ENCODE results near the gene MYH14.

The MYH14 gene

DNA sequence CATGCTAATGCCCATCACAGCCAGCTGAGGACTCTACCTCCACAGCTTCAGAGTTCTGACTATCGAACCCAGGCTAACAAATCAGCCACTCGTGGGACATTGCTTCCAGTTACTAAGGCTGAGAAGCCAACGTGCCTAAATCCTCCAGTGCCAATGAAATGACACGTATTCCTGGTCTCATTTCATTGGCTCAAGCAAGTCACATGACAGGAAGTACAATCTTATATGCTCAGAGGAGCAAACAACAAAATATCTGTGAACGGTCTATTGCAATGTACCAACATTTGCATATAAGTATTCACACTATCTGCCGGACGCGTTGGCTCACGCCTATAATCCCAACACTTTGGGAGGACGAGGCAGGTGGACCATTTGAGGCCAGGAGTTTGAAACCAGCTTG, 27.5 kb upstream of the MYH14 start:
- H3K9ac ChIP-seq (ENCODE audit: low read length), result no peak overlapping the region
- no peaks in the 10 kb centered on the region for H3K36me3 ChIP-seq (ENCODE audit: control insufficient read depth, insufficient read depth, low read length, severe bottlenecking)
- H3K9me3 ChIP-seq (ENCODE audit: control insufficient read depth, low read length), result no peaks in the 10 kb centered on the region
- H3K4me3 ChIP-seq (ENCODE audit: low read length), result no peak overlapping the region
- H3K27me3 ChIP-seq (replicated peaks; ENCODE audit: control insufficient read depth, insufficient read depth, low read length), result peaks cover 7% of the 10 kb centered on the region
- DNase-seq (ENCODE audit: low read depth), result no peak
- no peaks in the 10 kb centered on the region for H3K4me1 ChIP-seq (ENCODE audit: control insufficient read depth, insufficient read depth, low read length)

- peaks cover 7% of the 10 kb centered on the region for H3K27me3 ChIP-seq (replicated peaks; ENCODE audit: control insufficient read depth, insufficient read depth, low read length)
- no peaks in the 10 kb centered on the region for H3K9me3 ChIP-seq (ENCODE audit: control insufficient read depth, low read length)
- no peak for DNase-seq (ENCODE audit: low read depth)
- no peaks in the 10 kb centered on the region for H3K4me1 ChIP-seq (ENCODE audit: control insufficient read depth, insufficient read depth, low read length)
- no peak overlapping the region for H3K9ac ChIP-seq (ENCODE audit: low read length)
- no peak overlapping the region for H3K4me3 ChIP-seq (ENCODE audit: low read length)
- H3K36me3 ChIP-seq (ENCODE audit: control insufficient read depth, insufficient read depth, low read length, severe bottlenecking), result no peaks in the 10 kb centered on the region
Observed at GRCh38 chr19:50176775-50177174, 26.6 kb upstream of the MYH14 start.

- no peaks in the 10 kb centered on the region for H3K36me3 ChIP-seq (ENCODE audit: control insufficient read depth, insufficient read depth, low read length, severe bottlenecking)
- no peaks in the 10 kb centered on the region for H3K9me3 ChIP-seq (ENCODE audit: control insufficient read depth, low read length)
- no peak for DNase-seq (ENCODE audit: low read depth)
- no peaks in the 10 kb centered on the region for H3K4me1 ChIP-seq (ENCODE audit: control insufficient read depth, insufficient read depth, low read length)
- H3K27me3 ChIP-seq (replicated peaks; ENCODE audit: control insufficient read depth, insufficient read depth, low read length), result peaks cover 7% of the 10 kb centered on the region
- H3K9ac ChIP-seq (ENCODE audit: low read length), result no peak overlapping the region
- H3K4me3 ChIP-seq (ENCODE audit: low read length), result no peak overlapping the region
Observed at GRCh38 chr19:50178320-50178719, 25.1 kb upstream of the MYH14 start.

GRCh38 chr19:50178859-50179537, 24.4 kb upstream of the MYH14 start:
- DNase-seq (ENCODE audit: low read depth), result no peak
- no peaks in the 10 kb centered on the region for H3K9me3 ChIP-seq (ENCODE audit: control insufficient read depth, low read length)
- H3K4me3 ChIP-seq (ENCODE audit: low read length), result no peak overlapping the region
- H3K36me3 ChIP-seq (ENCODE audit: control insufficient read depth, insufficient read depth, low read length, severe bottlenecking), result no peaks in the 10 kb centered on the region
- peaks cover 7% of the 10 kb centered on the region for H3K27me3 ChIP-seq (replicated peaks; ENCODE audit: control insufficient read depth, insufficient read depth, low read length)
- no peak overlapping the region for H3K9ac ChIP-seq (ENCODE audit: low read length)
- no peaks in the 10 kb centered on the region for H3K4me1 ChIP-seq (ENCODE audit: control insufficient read depth, insufficient read depth, low read length)

- no peak for DNase-seq (ENCODE audit: low read depth)
- H3K27me3 ChIP-seq (replicated peaks; ENCODE audit: control insufficient read depth, insufficient read depth, low read length), result peaks cover 7% of the 10 kb centered on the region
- no peaks in the 10 kb centered on the region for H3K4me1 ChIP-seq (ENCODE audit: control insufficient read depth, insufficient read depth, low read length)
- H3K4me3 ChIP-seq (ENCODE audit: low read length), result no peak overlapping the region
- H3K9me3 ChIP-seq (ENCODE audit: control insufficient read depth, low read length), result no peaks in the 10 kb centered on the region
- H3K9ac ChIP-seq (ENCODE audit: low read length), result no peak overlapping the region
- no peaks in the 10 kb centered on the region for H3K36me3 ChIP-seq (ENCODE audit: control insufficient read depth, insufficient read depth, low read length, severe bottlenecking)
Observed at GRCh38 chr19:50181121-50181520, 22.3 kb upstream of the MYH14 start.

DNA sequence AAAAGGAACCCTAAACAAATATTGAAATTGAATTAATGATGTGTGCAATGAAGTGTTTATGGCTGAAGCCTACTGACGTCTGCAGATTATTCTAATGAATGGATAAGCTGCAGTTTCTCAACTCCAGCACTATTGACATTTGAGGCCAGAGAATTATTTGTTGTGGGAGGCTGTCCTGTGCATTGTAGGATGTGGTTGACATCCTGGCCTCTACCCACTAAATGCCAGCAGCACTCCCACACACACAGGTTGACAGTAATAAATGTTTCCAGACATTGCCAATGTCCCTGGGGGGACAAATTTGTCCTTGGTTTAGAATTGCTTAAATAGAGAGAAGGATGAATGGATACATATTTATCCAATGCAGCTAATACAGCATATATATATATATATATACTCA, 19.2 kb upstream of the MYH14 start:
- H3K4me1 ChIP-seq (ENCODE audit: control insufficient read depth, insufficient read depth, low read length), result no peaks in the 10 kb centered on the region
- no peaks in the 10 kb centered on the region for H3K36me3 ChIP-seq (ENCODE audit: control insufficient read depth, insufficient read depth, low read length, severe bottlenecking)
- no peak overlapping the region for H3K9ac ChIP-seq (ENCODE audit: low read length)
- no peak overlapping the region for H3K4me3 ChIP-seq (ENCODE audit: low read length)
- H3K9me3 ChIP-seq (ENCODE audit: control insufficient read depth, low read length), result no peaks in the 10 kb centered on the region
- peaks cover under 1% of the 10 kb centered on the region for H3K27me3 ChIP-seq (replicated peaks; ENCODE audit: control insufficient read depth, insufficient read depth, low read length)
- no peak for DNase-seq (ENCODE audit: low read depth)

DNA sequence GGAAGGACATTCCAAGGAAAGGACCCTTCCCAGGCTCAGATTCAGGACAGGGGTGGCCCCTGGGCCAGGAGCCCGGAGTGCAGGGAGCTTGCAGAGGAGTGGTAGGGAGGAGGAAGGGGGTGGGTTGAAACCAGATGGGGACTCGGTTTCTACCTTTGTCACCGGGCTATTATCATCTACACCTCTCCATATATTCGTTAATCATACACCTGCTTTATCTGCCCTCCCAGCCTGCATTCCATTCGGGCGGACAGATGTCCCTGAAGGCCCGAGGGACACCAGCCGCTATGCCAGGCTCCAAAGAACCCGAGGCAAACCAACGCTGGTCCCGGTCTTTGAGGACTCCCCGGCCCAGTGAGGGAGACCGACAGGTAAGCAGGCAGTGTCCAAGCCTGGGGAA, 15.5 kb upstream of the MYH14 start:
- Histone ChIP-seq H3K9me3 (ENCODE audit: control insufficient read depth, low read length) (no peaks in the 10 kb centered on the region), H3K4me1 (ENCODE audit: control insufficient read depth, insufficient read depth, low read length) (no peaks in the 10 kb centered on the region), H3K27me3 (replicated peaks; ENCODE audit: control insufficient read depth, insufficient read depth, low read length) (peaks cover 10% of the 10 kb centered on the region), H3K4me3 (ENCODE audit: low read length) (no peak overlapping the region), H3K9ac (ENCODE audit: low read length) (no peak overlapping the region), H3K36me3 (ENCODE audit: control insufficient read depth, insufficient read depth, low read length, severe bottlenecking) (no peaks in the 10 kb centered on the region)
- DNase-seq (ENCODE audit: low read depth), result no peak

GRCh38 chr19:50189331-50189730, 14.1 kb upstream of the MYH14 start:
- no peak for DNase-seq (ENCODE audit: low read depth)
- Histone ChIP-seq H3K9ac (ENCODE audit: low read length) (no peak overlapping the region), H3K4me3 (ENCODE audit: low read length) (no peak overlapping the region), H3K4me1 (ENCODE audit: control insufficient read depth, insufficient read depth, low read length) (no peaks in the 10 kb centered on the region), H3K9me3 (ENCODE audit: control insufficient read depth, low read length) (no peaks in the 10 kb centered on the region), H3K36me3 (ENCODE audit: control insufficient read depth, insufficient read depth, low read length, severe bottlenecking) (no peaks in the 10 kb centered on the region), H3K27me3 (replicated peaks; ENCODE audit: control insufficient read depth, insufficient read depth, low read length) (peaks cover 10% of the 10 kb centered on the region)

GRCh38 chr19:50190439-50190891, 13.0 kb upstream of the MYH14 start:
- H3K36me3 ChIP-seq (ENCODE audit: control insufficient read depth, insufficient read depth, low read length, severe bottlenecking), result no peaks in the 10 kb centered on the region
- no peak for DNase-seq (ENCODE audit: low read depth)
- H3K9me3 ChIP-seq (ENCODE audit: control insufficient read depth, low read length), result no peaks in the 10 kb centered on the region
- H3K4me1 ChIP-seq (ENCODE audit: control insufficient read depth, insufficient read depth, low read length), result no peaks in the 10 kb centered on the region
- peaks cover 10% of the 10 kb centered on the region for H3K27me3 ChIP-seq (replicated peaks; ENCODE audit: control insufficient read depth, insufficient read depth, low read length)
- no peak overlapping the region for H3K9ac ChIP-seq (ENCODE audit: low read length)
- H3K4me3 ChIP-seq (ENCODE audit: low read length), result no peak overlapping the region

DNA sequence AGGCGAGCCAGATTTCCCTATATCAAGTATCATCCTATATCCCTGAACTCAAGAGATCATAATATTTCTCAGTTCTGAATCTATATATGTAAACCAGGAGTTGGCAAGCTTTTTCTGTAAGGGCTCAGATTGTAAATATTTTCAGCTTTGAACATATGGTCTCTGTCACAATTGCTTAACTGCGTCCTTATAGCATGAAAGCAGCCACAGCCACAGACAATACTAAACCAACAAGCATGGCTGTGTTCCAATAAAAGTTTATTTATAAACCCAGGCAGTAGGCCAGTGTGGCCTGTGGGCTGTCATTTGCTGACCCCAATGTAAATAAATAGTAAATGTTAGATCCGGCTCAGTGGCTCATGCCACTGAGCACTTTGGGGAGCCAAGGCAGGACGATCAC, 12.2 kb upstream of the MYH14 start:
- no peak for DNase-seq (ENCODE audit: low read depth)
- Histone ChIP-seq H3K4me3 (ENCODE audit: low read length) (no peak overlapping the region), H3K36me3 (ENCODE audit: control insufficient read depth, insufficient read depth, low read length, severe bottlenecking) (no peaks in the 10 kb centered on the region), H3K9me3 (ENCODE audit: control insufficient read depth, low read length) (no peaks in the 10 kb centered on the region), H3K4me1 (ENCODE audit: control insufficient read depth, insufficient read depth, low read length) (no peaks in the 10 kb centered on the region), H3K27me3 (replicated peaks; ENCODE audit: control insufficient read depth, insufficient read depth, low read length) (peaks cover 10% of the 10 kb centered on the region), H3K9ac (ENCODE audit: low read length) (no peak overlapping the region)

DNA sequence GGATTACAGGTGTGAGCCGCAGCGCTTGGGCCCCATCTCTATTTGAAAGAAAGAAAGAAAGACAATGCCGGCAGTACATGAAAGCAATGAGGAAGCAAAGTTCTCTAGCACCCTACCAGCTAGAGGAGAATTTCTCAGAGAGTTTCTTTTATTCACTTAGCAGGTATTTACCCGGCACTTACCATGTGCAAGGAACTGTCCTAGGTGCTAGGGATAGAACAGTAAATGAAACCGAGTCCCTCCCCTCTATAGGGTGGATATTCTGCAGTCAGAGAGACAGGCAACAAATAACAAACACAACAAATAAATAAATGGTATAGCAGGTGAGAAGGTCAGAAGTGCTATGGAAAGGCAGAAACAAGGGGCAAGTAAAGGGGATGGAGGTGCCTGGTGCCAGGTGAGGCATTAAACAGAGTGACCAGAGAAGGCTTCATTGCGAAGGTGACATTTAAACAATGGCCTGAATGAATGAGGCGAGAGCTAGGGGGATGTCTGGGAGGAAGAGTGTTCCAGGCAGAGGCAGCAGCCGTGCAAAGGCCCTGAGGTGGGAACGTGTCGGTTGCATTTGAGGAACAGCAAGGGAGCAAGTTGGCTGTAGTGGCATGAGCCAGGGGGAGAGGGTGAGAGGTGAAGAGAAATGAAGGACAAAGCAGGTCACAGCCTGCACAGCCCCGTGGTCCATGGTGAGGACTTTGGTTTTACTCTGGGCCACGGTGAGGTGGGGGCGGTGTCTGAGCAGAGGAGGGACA, 10.8 kb upstream of the MYH14 start:
- Histone ChIP-seq H3K36me3 (ENCODE audit: control insufficient read depth, insufficient read depth, low read length, severe bottlenecking) (no peaks in the 10 kb centered on the region), H3K9me3 (ENCODE audit: control insufficient read depth, low read length) (no peaks in the 10 kb centered on the region), H3K27me3 (replicated peaks; ENCODE audit: control insufficient read depth, insufficient read depth, low read length) (peaks cover 10% of the 10 kb centered on the region), H3K9ac (ENCODE audit: low read length) (no peak overlapping the region), H3K4me3 (ENCODE audit: low read length) (no peak overlapping the region), H3K4me1 (ENCODE audit: control insufficient read depth, insufficient read depth, low read length) (no peaks in the 10 kb centered on the region)
- DNase-seq (ENCODE audit: low read depth), result no peak

Measured in adipocyte (in vitro differentiated cells).